Activated B cell treated with CpG ODN at 0.5 μM for 24 hours (primary cell): Measurements from ENCODE around the gene LMTK3. TPM values are rescaled to one million over a fixed set of nuclear protein-coding genes. Genes with fewer than 3 reads are reported as not detected.

Experiments used
- ATAC-seq: fragments of 200-7000 bp; cut with Tn5 transposase; one replicate; pipeline ENCODE4 v1.10.0; 2021; ENCODE audit warnings: low read depth, mild to moderate bottlenecking, moderate library complexity
- CTCF ChIA-PET: fragments of 350-600 bp; sonication (Branson Sonifier 250); formaldehyde crosslinking; loops from one replicate; lab custom pipeline; 2021; ENCODE audit warnings: antibody characterized with exemption; lab: Charles Lee
- POLR2A ChIA-PET: fragments of 350-600 bp; sonication (Branson Sonifier 250); formaldehyde crosslinking; loops from one replicate; lab custom pipeline; 2021; ENCODE audit warnings: antibody characterized with exemption; lab: Charles Lee
- DNase-seq: peaks from one replicate; pipeline ENCODE4 v3.0.0; 2022
- H3K27ac Mint-ChIP-seq: one replicate; pipeline ENCODE4 v1.8.0; 2020; ENCODE audit warnings: mixed read lengths
- H3K27me3 Mint-ChIP-seq: one replicate; pipeline ENCODE4 v1.8.0; 2021; ENCODE audit warnings: mixed read lengths
- H3K36me3 Mint-ChIP-seq: one replicate; pipeline ENCODE4 v1.8.0; 2021; ENCODE audit warnings: low read depth, mixed read lengths
- H3K4me1 Mint-ChIP-seq: one replicate; pipeline ENCODE4 v1.8.0; 2021; ENCODE audit warnings: mixed read lengths
- H3K4me3 Mint-ChIP-seq: one replicate; pipeline ENCODE4 v1.8.0; 2020; ENCODE audit warnings: mild to moderate bottlenecking, mixed read lengths
- H3K9me3 Mint-ChIP-seq: one replicate; pipeline ENCODE4 v1.8.0; 2020; ENCODE audit warnings: mixed read lengths
- CTCF ChIP-seq: fragments of 200-600 bp; IDR thresholded peaks from one replicate; pipeline ENCODE4 v1.8.0; 2022; ENCODE audit warnings: antibody characterized with exemption, mild to moderate bottlenecking
- intact Hi-C: fragments of 100-400 bp; cut with micrococcal nuclease; formaldehyde crosslinking; loops from one replicate; pipeline ENCODE4 v1.15.1; 2024
- total RNA-seq: library from RNA; stranded (reverse); gene quantifications from 2 replicates; pipeline ENCODE4 v1.2.3, GENCODE V29; 2022

The LMTK3 gene
- total RNA-seq, 1 donor from 2014 or later = 0.60 TPM

GRCh38 chr19:48556163-48556562, 44.5 kb upstream of the LMTK3 start:
- H3K4me1 Mint-ChIP-seq = no peaks in the 10 kb centered on the region
- ChIA-PET POLR2A (no interaction called here), CTCF (no interaction called here)
- no peaks in the 10 kb centered on the region for H3K9me3 Mint-ChIP-seq
- DNase-seq = no peak
- peaks cover 25% of the 10 kb centered on the region for H3K27me3 Mint-ChIP-seq
- no peak for ATAC-seq
- no peaks in the 10 kb centered on the region for H3K36me3 Mint-ChIP-seq
- H3K4me3 Mint-ChIP-seq = no peak overlapping the region
- intact Hi-C loops = no loop called here
- no peak for TF ChIP-seq CTCF
- H3K27ac Mint-ChIP-seq = no peak overlapping the region

GRCh38 chr19:48554385-48555091, 42.9 kb upstream of the LMTK3 start:
- no peaks in the 10 kb centered on the region for H3K4me1 Mint-ChIP-seq
- no peaks in the 10 kb centered on the region for H3K36me3 Mint-ChIP-seq
- H3K27me3 Mint-ChIP-seq = peaks cover 28% of the 10 kb centered on the region
- H3K4me3 Mint-ChIP-seq = no peak overlapping the region
- no peak for TF ChIP-seq CTCF
- POLR2A ChIA-PET = no interaction called here
- CTCF ChIA-PET = no interaction called here
- no peak for ATAC-seq
- H3K9me3 Mint-ChIP-seq = no peaks in the 10 kb centered on the region
- intact Hi-C loops = no loop called here
- no peak for DNase-seq
- no peak overlapping the region for H3K27ac Mint-ChIP-seq

- Mint-ChIP-seq H3K4me3 (no peak overlapping the region), H3K9me3 (no peaks in the 10 kb centered on the region), H3K27ac (no peak overlapping the region), H3K36me3 (no peaks in the 10 kb centered on the region), H3K4me1 (no peaks in the 10 kb centered on the region), H3K27me3 (peaks cover 24% of the 10 kb centered on the region)
- intact Hi-C loops = no loop called here
- DNase-seq (no peak), ATAC-seq (no peak)
- TF ChIP-seq CTCF = no peak
- CTCF ChIA-PET = no interaction called here
- POLR2A ChIA-PET = interaction anchor here (0.6 kb wide), 1 partner anchor 142 kb away, joined by 4 read pairs; no protein-coding TSS in a partner anchor
Measured at GRCh38 chr19:48553676-48554384, 42.2 kb upstream of the LMTK3 start.

- ChIA-PET CTCF (no interaction called here), POLR2A (no interaction called here)
- Mint-ChIP-seq H3K4me3 (no peak overlapping the region), H3K9me3 (no peaks in the 10 kb centered on the region), H3K27me3 (peaks cover 20% of the 10 kb centered on the region), H3K36me3 (no peaks in the 10 kb centered on the region), H3K4me1 (no peaks in the 10 kb centered on the region), H3K27ac (no peak overlapping the region)
- intact Hi-C loops = no loop called here
- no peak for TF ChIP-seq CTCF
- ATAC-seq = no peak
- DNase-seq = no peak
Measured at GRCh38 chr19:48552406-48553322, 41.0 kb upstream of the LMTK3 start.
